IPS-18c (cell line): ENCODE data around the gene SPATS2L.

ENCODE experiments used
- H3K4me3 ChIP-seq: 2 replicates; pipeline ENCODE4 v1.7.0; 2013; ENCODE audit warnings: low read depth, mild to moderate bottlenecking, low read length, moderate library complexity; ENCODE audit not compliant: insufficient read depth
- H3K9me3 ChIP-seq: one replicate; pipeline ENCODE4 v1.6.1; 2013; ENCODE audit warnings: mild to moderate bottlenecking, low read length, moderate library complexity; ENCODE audit not compliant: control insufficient read depth, insufficient read depth

SPATS2L gene

GRCh38 chr2:200471928-200472645, 165.6 kb downstream of the SPATS2L start:
- Histone ChIP-seq H3K9me3 (no peaks in the 10 kb centered on the region), H3K4me3 (no peak overlapping the region)

- Histone ChIP-seq H3K4me3 (no peak overlapping the region), H3K9me3 (no peaks in the 10 kb centered on the region)
Observed at GRCh38 chr2:200472853-200473464, 166.5 kb downstream of the SPATS2L start.

GRCh38 chr2:200475795-200476194, 169.3 kb downstream of the SPATS2L start:
- Histone ChIP-seq H3K9me3 (no peaks in the 10 kb centered on the region), H3K4me3 (no peak overlapping the region)

- Histone ChIP-seq H3K9me3 (no peaks in the 10 kb centered on the region), H3K4me3 (no peak overlapping the region)
Observed at GRCh38 chr2:200476836-200477235, 170.3 kb downstream of the SPATS2L start.

- H3K9me3 ChIP-seq, result no peaks in the 10 kb centered on the region
- no peak overlapping the region for H3K4me3 ChIP-seq
Observed at GRCh38 chr2:200477667-200478131, 171.2 kb downstream of the SPATS2L start.

GRCh38 chr2:200479692-200480265, 173.3 kb downstream of the SPATS2L start:
- Histone ChIP-seq H3K4me3 (no peak overlapping the region), H3K9me3 (no peaks in the 10 kb centered on the region)

GRCh38 chr2:200482194-200482593, 175.7 kb downstream of the SPATS2L start:
- Histone ChIP-seq H3K9me3 (no peaks in the 10 kb centered on the region), H3K4me3 (no peak overlapping the region)

GRCh38 chr2:200483729-200484198, 177.3 kb downstream of the SPATS2L start:
- Histone ChIP-seq H3K9me3 (no peaks in the 10 kb centered on the region), H3K4me3 (no peak overlapping the region)

GRCh38 chr2:200484934-200485333, 178.4 kb downstream of the SPATS2L start:
- no peaks in the 10 kb centered on the region for H3K9me3 ChIP-seq
- H3K4me3 ChIP-seq, result no peak overlapping the region

- H3K4me3 ChIP-seq, result no peak overlapping the region
Observed at GRCh38 chr2:200486529-200486928, 180.0 kb downstream of the SPATS2L start.

GRCh38 chr2:200488169-200488568, 181.7 kb downstream of the SPATS2L start:
- Histone ChIP-seq H3K9me3 (no peaks in the 10 kb centered on the region), H3K4me3 (no peak overlapping the region)

More at GRCh38 chr2:200486529-200486928, 180.0 kb downstream of the SPATS2L start:
- no peaks in the 10 kb centered on the region for H3K9me3 ChIP-seq

- Histone ChIP-seq H3K4me3 (no peak overlapping the region), H3K9me3 (no peaks in the 10 kb centered on the region)
Observed at GRCh38 chr2:200490001-200490400, 183.5 kb downstream of the SPATS2L start.

GRCh38 chr2:200492656-200493055, 186.2 kb downstream of the SPATS2L start:
- H3K4me3 ChIP-seq, result no peak overlapping the region

GRCh38 chr2:200494048-200494447, 187.6 kb downstream of the SPATS2L start:
- H3K4me3 ChIP-seq, result no peak overlapping the region

More at GRCh38 chr2:200492656-200493055, 186.2 kb downstream of the SPATS2L start:
- no peaks in the 10 kb centered on the region for H3K9me3 ChIP-seq

GRCh38 chr2:200496696-200497095, 190.2 kb downstream of the SPATS2L start:
- no peak overlapping the region for H3K4me3 ChIP-seq
- no peaks in the 10 kb centered on the region for H3K9me3 ChIP-seq

More at GRCh38 chr2:200494048-200494447, 187.6 kb downstream of the SPATS2L start:
- H3K9me3 ChIP-seq, result no peaks in the 10 kb centered on the region

GRCh38 chr2:200498402-200499162, 192.1 kb downstream of the SPATS2L start:
- Histone ChIP-seq H3K9me3 (no peaks in the 10 kb centered on the region), H3K4me3 (no peak overlapping the region)

GRCh38 chr2:200502196-200502595, 195.7 kb downstream of the SPATS2L start:
- Histone ChIP-seq H3K9me3 (no peaks in the 10 kb centered on the region), H3K4me3 (no peak overlapping the region)
